Measurements from ENCODE around the gene TBC1D3I.
A peak's percentile ranks its signal among the peaks of the same experiment; 100 is the strongest.
"Not testable (repeated sequence)": the region's sequence is repeated elsewhere in the genome, so short reads cannot be mapped to it uniquely, and the experiment has no call there.

DNA sequence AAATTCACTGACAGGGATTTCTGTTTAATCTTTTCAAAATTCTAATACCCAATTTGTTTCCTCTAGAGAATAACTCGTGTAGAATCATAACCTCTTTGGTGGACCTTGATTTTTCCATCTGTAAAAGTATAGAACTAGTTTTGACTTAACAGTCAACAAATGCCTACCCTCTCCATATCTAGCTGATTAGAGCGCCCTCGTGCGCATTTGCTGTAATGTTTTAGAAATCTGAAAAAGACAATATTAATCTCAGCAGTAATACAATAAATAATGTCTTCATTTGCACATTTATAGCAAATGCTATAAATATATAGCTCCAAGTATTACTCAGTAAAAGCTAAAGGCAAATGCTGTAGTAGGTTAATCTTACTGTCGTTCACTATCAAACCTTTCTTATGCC is 34.7 kb downstream of the TBC1D3I start:
- peak; percentile 1 for TF ChIP-seq CTCF (IDR thresholded peaks at IDR 0.05; ENCODE audit: low read depth, low read length, missing input control)
- not testable (repeated sequence) for TF ChIP-seq TAF1 (conservative IDR thresholded peaks at IDR 0.05); JUND (IDR thresholded peaks at IDR 0.05); NR2F2 (IDR thresholded peaks at IDR 0.05); YY1 (IDR thresholded peaks at IDR 0.05); RXRA (IDR thresholded peaks at IDR 0.05)
